ENCODE measurements around the gene PLCXD1. TPM values are rescaled to one million over a fixed set of nuclear protein-coding genes. Genes with fewer than 3 reads are reported as not detected.

Gene PLCXD1
- total and polyA plus RNA-seq, 2 experiments from 2014 or later, result 48.7 to 112 TPM

DNA sequence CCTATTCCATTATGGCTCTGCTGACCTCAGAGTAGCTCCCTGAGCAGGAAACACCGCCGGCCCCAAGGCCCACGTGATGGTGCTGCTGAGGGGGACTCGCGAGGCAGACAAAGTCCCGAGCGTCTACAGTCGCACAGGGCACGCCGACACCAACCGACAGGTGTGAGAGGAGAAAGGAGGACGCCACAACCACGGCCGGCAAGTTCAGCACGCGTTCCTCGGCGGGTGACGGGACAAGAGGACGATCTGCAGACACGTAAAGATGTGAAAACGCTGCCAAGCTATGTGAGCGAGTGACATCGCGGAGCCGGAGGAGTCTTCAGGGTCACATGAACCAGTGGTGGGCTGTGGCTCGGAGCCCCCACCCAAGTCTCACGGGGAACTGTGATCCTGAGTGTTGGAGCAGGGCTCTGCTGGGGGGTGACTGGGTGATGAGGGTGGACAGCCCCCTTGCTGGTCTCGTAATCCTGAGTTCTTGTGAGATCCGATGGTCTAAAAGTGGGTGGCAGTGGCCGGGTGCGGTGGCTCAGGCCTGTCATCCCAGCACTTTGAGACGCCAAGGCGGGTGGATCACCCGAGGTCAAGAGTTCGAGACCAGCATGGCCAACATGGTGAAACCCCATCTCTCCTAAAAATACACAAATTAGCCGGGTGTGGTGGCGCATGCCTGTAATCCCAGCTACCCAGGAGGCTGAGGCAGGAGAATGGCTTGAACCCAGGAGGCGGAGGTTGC lies 71.6 kb downstream of the PLCXD1 start (continued):
- TF ChIP-seq, protein P1, sequence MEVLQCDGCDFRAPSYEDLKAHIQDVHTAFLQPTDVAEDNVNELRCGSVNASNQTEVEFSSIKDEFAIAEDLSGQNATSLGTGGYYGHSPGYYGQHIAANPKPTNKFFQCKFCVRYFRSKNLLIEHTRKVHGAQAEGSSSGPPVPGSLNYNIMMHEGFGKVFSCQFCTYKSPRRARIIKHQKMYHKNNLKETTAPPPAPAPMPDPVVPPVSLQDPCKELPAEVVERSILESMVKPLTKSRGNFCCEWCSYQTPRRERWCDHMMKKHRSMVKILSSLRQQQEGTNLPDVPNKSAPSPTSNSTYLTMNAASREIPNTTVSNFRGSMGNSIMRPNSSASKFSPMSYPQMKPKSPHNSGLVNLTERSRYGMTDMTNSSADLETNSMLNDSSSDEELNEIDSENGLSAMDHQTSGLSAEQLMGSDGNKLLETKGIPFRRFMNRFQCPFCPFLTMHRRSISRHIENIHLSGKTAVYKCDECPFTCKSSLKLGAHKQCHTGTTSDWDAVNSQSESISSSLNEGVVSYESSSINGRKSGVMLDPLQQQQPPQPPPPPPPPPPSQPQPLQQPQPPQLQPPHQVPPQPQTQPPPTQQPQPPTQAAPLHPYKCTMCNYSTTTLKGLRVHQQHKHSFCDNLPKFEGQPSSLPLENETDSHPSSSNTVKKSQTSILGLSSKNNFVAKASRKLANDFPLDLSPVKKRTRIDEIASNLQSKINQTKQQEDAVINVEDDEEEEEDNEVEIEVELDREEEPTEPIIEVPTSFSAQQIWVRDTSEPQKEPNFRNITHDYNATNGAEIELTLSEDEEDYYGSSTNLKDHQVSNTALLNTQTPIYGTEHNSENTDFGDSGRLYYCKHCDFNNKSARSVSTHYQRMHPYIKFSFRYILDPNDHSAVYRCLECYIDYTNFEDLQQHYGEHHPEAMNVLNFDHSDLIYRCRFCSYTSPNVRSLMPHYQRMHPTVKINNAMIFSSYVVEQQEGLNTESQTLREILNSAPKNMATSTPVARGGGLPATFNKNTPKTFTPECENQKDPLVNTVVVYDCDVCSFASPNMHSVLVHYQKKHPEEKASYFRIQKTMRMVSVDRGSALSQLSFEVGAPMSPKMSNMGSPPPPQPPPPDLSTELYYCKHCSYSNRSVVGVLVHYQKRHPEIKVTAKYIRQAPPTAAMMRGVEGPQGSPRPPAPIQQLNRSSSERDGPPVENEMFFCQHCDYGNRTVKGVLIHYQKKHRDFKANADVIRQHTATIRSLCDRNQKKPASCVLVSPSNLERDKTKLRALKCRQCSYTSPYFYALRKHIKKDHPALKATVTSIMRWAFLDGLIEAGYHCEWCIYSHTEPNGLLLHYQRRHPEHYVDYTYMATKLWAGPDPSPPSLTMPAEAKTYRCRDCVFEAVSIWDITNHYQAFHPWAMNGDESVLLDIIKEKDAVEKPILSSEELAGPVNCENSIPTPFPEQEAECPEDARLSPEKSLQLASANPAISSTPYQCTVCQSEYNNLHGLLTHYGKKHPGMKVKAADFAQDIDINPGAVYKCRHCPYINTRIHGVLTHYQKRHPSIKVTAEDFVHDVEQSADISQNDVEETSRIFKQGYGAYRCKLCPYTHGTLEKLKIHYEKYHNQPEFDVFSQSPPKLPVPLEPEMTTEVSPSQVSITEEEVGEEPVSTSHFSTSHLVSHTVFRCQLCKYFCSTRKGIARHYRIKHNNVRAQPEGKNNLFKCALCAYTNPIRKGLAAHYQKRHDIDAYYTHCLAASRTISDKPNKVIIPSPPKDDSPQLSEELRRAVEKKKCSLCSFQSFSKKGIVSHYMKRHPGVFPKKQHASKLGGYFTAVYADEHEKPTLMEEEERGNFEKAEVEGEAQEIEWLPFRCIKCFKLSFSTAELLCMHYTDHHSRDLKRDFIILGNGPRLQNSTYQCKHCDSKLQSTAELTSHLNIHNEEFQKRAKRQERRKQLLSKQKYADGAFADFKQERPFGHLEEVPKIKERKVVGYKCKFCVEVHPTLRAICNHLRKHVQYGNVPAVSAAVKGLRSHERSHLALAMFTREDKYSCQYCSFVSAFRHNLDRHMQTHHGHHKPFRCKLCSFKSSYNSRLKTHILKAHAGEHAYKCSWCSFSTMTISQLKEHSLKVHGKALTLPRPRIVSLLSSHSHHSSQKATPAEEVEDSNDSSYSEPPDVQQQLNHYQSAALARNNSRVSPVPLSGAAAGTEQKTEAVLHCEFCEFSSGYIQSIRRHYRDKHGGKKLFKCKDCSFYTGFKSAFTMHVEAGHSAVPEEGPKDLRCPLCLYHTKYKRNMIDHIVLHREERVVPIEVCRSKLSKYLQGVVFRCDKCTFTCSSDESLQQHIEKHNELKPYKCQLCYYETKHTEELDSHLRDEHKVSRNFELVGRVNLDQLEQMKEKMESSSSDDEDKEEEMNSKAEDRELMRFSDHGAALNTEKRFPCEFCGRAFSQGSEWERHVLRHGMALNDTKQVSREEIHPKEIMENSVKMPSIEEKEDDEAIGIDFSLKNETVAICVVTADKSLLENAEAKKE (CRISPR knock-in tag; IDR thresholded peaks at IDR 0.05), result no peak
- TF ChIP-seq JUNB (IDR thresholded peaks at IDR 0.05; ENCODE audit: unreplicated experiment) (no peak), NANOG (IDR thresholded peaks at IDR 0.05; ENCODE audit: borderline replicate concordance) (no peak), STAT1 (IDR thresholded peaks at IDR 0.05; ENCODE audit: unreplicated experiment) (no peak), ZNF331 (CRISPR knock-in tag; IDR thresholded peaks at IDR 0.05; ENCODE audit: low read depth) (no peak), EZH2phosphoT487 (IDR thresholded peaks at IDR 0.05; ENCODE audit: unreplicated experiment) (no peak), ZNF114 (CRISPR knock-in tag; IDR thresholded peaks at IDR 0.05) (no peak)
- TF ChIP-seq, protein P2, sequence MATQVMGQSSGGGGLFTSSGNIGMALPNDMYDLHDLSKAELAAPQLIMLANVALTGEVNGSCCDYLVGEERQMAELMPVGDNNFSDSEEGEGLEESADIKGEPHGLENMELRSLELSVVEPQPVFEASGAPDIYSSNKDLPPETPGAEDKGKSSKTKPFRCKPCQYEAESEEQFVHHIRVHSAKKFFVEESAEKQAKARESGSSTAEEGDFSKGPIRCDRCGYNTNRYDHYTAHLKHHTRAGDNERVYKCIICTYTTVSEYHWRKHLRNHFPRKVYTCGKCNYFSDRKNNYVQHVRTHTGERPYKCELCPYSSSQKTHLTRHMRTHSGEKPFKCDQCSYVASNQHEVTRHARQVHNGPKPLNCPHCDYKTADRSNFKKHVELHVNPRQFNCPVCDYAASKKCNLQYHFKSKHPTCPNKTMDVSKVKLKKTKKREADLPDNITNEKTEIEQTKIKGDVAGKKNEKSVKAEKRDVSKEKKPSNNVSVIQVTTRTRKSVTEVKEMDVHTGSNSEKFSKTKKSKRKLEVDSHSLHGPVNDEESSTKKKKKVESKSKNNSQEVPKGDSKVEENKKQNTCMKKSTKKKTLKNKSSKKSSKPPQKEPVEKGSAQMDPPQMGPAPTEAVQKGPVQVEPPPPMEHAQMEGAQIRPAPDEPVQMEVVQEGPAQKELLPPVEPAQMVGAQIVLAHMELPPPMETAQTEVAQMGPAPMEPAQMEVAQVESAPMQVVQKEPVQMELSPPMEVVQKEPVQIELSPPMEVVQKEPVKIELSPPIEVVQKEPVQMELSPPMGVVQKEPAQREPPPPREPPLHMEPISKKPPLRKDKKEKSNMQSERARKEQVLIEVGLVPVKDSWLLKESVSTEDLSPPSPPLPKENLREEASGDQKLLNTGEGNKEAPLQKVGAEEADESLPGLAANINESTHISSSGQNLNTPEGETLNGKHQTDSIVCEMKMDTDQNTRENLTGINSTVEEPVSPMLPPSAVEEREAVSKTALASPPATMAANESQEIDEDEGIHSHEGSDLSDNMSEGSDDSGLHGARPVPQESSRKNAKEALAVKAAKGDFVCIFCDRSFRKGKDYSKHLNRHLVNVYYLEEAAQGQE (IDR thresholded peaks at IDR 0.05; ENCODE audit: unreplicated experiment), result no peak
- TF ChIP-seq, protein P3, sequence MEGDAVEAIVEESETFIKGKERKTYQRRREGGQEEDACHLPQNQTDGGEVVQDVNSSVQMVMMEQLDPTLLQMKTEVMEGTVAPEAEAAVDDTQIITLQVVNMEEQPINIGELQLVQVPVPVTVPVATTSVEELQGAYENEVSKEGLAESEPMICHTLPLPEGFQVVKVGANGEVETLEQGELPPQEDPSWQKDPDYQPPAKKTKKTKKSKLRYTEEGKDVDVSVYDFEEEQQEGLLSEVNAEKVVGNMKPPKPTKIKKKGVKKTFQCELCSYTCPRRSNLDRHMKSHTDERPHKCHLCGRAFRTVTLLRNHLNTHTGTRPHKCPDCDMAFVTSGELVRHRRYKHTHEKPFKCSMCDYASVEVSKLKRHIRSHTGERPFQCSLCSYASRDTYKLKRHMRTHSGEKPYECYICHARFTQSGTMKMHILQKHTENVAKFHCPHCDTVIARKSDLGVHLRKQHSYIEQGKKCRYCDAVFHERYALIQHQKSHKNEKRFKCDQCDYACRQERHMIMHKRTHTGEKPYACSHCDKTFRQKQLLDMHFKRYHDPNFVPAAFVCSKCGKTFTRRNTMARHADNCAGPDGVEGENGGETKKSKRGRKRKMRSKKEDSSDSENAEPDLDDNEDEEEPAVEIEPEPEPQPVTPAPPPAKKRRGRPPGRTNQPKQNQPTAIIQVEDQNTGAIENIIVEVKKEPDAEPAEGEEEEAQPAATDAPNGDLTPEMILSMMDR (conservative IDR thresholded peaks at IDR 0.05; ENCODE audit: low read depth in 2 of 2), result no peak

Other genes with a start within 250 kb of the PLCXD1 start
- 57.4 and 66.8 TPM in 2 replicates for gene GTPBP6, start 37.4 kb downstream of the PLCXD1 start, total RNA-seq (2014; rRNA removed; shearing (Covaris generic))
- gene GTPBP6, start 37.4 kb downstream of the PLCXD1 start, polyA plus RNA-seq (2016; fragmentation: Nextera tagmentation; extraction: Ambion mirVana), result 41.4 and 43.6 TPM in 2 replicates
- 71.6 and 104 TPM in 2 replicates for gene PPP2R3B, start 105.5 kb downstream of the PLCXD1 start, total RNA-seq (2014; rRNA removed; shearing (Covaris generic))
- gene PPP2R3B, start 105.5 kb downstream of the PLCXD1 start, polyA plus RNA-seq (2016; fragmentation: Nextera tagmentation; extraction: Ambion mirVana), result 50.1 and 54.8 TPM in 2 replicates